ENCODE data around the gene CCT4. TPM values are rescaled to one million over a fixed set of nuclear protein-coding genes. Genes with fewer than 3 reads are reported as not detected.
A peak's percentile ranks its signal among the peaks of the same experiment; 100 is the strongest.
"Not testable (repeated sequence)": the region's sequence is repeated elsewhere in the genome, so short reads cannot be mapped to it uniquely, and the experiment has no call there.

The CCT4 gene
- total RNA-seq, 1 experiment from 2014 or later: 348 TPM

GRCh38 chr2:61922714-61923113 lies 34.3 kb upstream of the CCT4 start:
- CTCF ChIA-PET: no interaction called here
- Histone ChIP-seq H3K27me3 (replicated peaks; ENCODE audit: insufficient read depth, low read depth, low read length, poor library complexity) (no peaks in the 10 kb centered on the region), H3K9me3 (ENCODE audit: low read depth, low read length, poor library complexity, severe bottlenecking) (no peaks in the 10 kb centered on the region), H3K27ac (ENCODE audit: low read depth, low read length, poor library complexity, severe bottlenecking) (no peak overlapping the region), H3K36me3 (ENCODE audit: insufficient read depth, low read length, poor library complexity, severe bottlenecking) (no peaks in the 10 kb centered on the region), H3K4me1 (ENCODE audit: insufficient read depth, low read length, poor library complexity, severe bottlenecking) (no peaks in the 10 kb centered on the region), H3K4me3 (ENCODE audit: low read depth, low read length, poor library complexity, severe bottlenecking) (no peak overlapping the region)
- DNase-seq (ENCODE audit: low spot score): no peak
- POLR2A ChIA-PET (ENCODE audit: low non-redundant PET): no interaction called here
- no TSS peak for BruUV-seq (replicated peaks)
- intact Hi-C loops (cut with micrococcal nuclease; ENCODE audit: unreplicated experiment): loop anchor here (10.0 kb wide), 1 partner anchor 852 kb away; no protein-coding TSS in a partner anchor
- TF ChIP-seq EZH2 (IDR thresholded peaks at IDR 0.05; ENCODE audit: borderline replicate concordance, low read depth, low read length, poor library complexity, severe bottlenecking) (no peak), CTCF (conservative IDR thresholded peaks at IDR 0.05; ENCODE audit: low read depth, low read length) (no peak)

GRCh38 chr2:61920548-61920947 lies 32.1 kb upstream of the CCT4 start:
- H3K27ac ChIP-seq (ENCODE audit: low read depth, low read length, poor library complexity, severe bottlenecking): no peak overlapping the region
- H3K9me3 ChIP-seq (ENCODE audit: low read depth, low read length, poor library complexity, severe bottlenecking): no peaks in the 10 kb centered on the region
- ChIA-PET POLR2A (ENCODE audit: low non-redundant PET) (no interaction called here), CTCF (no interaction called here)
- BruUV-seq (replicated peaks): no TSS peak
- no peak for TF ChIP-seq CTCF (conservative IDR thresholded peaks at IDR 0.05; ENCODE audit: low read depth, low read length)
- TF ChIP-seq EZH2 (IDR thresholded peaks at IDR 0.05; ENCODE audit: borderline replicate concordance, low read depth, low read length, poor library complexity, severe bottlenecking): no peak
- intact Hi-C loops (cut with micrococcal nuclease; ENCODE audit: unreplicated experiment): loop anchor here (10.0 kb wide), 1 partner anchor 854 kb away; no protein-coding TSS in a partner anchor
- no peaks in the 10 kb centered on the region for H3K36me3 ChIP-seq (ENCODE audit: insufficient read depth, low read length, poor library complexity, severe bottlenecking)
- no peaks in the 10 kb centered on the region for H3K27me3 ChIP-seq (replicated peaks; ENCODE audit: insufficient read depth, low read depth, low read length, poor library complexity)
- H3K4me1 ChIP-seq (ENCODE audit: insufficient read depth, low read length, poor library complexity, severe bottlenecking): no peaks in the 10 kb centered on the region
- H3K4me3 ChIP-seq (ENCODE audit: low read depth, low read length, poor library complexity, severe bottlenecking): no peak overlapping the region
- DNase-seq (ENCODE audit: low spot score): no peak

GRCh38 chr2:61914794-61915193 lies 26.3 kb upstream of the CCT4 start:
- H3K27ac ChIP-seq (ENCODE audit: low read depth, low read length, poor library complexity, severe bottlenecking); BruUV-seq (replicated peaks); H3K36me3 ChIP-seq (ENCODE audit: insufficient read depth, low read length, poor library complexity, severe bottlenecking); H3K27me3 ChIP-seq (replicated peaks; ENCODE audit: insufficient read depth, low read depth, low read length, poor library complexity); CTCF ChIA-PET; H3K4me3 ChIP-seq (ENCODE audit: low read depth, low read length, poor library complexity, severe bottlenecking); intact Hi-C loops (cut with micrococcal nuclease; ENCODE audit: unreplicated experiment); POLR2A ChIA-PET (ENCODE audit: low non-redundant PET); H3K4me1 ChIP-seq (ENCODE audit: insufficient read depth, low read length, poor library complexity, severe bottlenecking); H3K9me3 ChIP-seq (ENCODE audit: low read depth, low read length, poor library complexity, severe bottlenecking); DNase-seq (ENCODE audit: low spot score): not testable (repeated sequence)

GRCh38 chr2:61911510-61911909 lies 23.1 kb upstream of the CCT4 start:
- ChIA-PET CTCF (no interaction called here), POLR2A (ENCODE audit: low non-redundant PET) (no interaction called here)
- H3K4me3 ChIP-seq (ENCODE audit: low read depth, low read length, poor library complexity, severe bottlenecking): no peak overlapping the region
- H3K27me3 ChIP-seq (replicated peaks; ENCODE audit: insufficient read depth, low read depth, low read length, poor library complexity): no peaks in the 10 kb centered on the region
- H3K9me3 ChIP-seq (ENCODE audit: low read depth, low read length, poor library complexity, severe bottlenecking): no peaks in the 10 kb centered on the region
- H3K27ac ChIP-seq (ENCODE audit: low read depth, low read length, poor library complexity, severe bottlenecking): no peak overlapping the region
- H3K4me1 ChIP-seq (ENCODE audit: insufficient read depth, low read length, poor library complexity, severe bottlenecking): no peaks in the 10 kb centered on the region
- TF ChIP-seq EZH2 (IDR thresholded peaks at IDR 0.05; ENCODE audit: borderline replicate concordance, low read depth, low read length, poor library complexity, severe bottlenecking) (no peak), CTCF (conservative IDR thresholded peaks at IDR 0.05; ENCODE audit: low read depth, low read length) (peak; percentile 43)
- no TSS peak for BruUV-seq (replicated peaks)
- H3K36me3 ChIP-seq (ENCODE audit: insufficient read depth, low read length, poor library complexity, severe bottlenecking): no peaks in the 10 kb centered on the region
- intact Hi-C loops (cut with micrococcal nuclease; ENCODE audit: unreplicated experiment): no loop called here
- DNase-seq (ENCODE audit: low spot score): no peak
